Pulmonary artery endothelial cell (primary cell): ENCODE measurements around the gene TTR. TPM values are rescaled to one million over a fixed set of nuclear protein-coding genes. Genes with fewer than 3 reads are reported as not detected.

Experiments used
- total RNA-seq: library from RNA; depleted of rRNA; stranded (reverse); fragments of >200 nt; gene quantifications from 2 replicates; pipeline ENCODE4 v1.2.3, GENCODE V29; 2014

The TTR gene
- total RNA-seq, 1 donor from 2014 or later, result not detected

Other genes with a start within 250 kb of the TTR start
- not detected in 2 replicates for gene DSG4, start 215.1 kb upstream of the TTR start, total RNA-seq
- 0.07 TPM in 2 replicates for gene DSG3, start 144.1 kb upstream of the TTR start, total RNA-seq
- gene DSG2, start 93.7 kb upstream of the TTR start, total RNA-seq, result under 0.01 and 0.07 TPM in 2 replicates
- 9.1 and 12.2 TPM in 2 replicates for gene B4GALT6, start 92.7 kb downstream of the TTR start, total RNA-seq
- gene SLC25A52, start 169.0 kb downstream of the TTR start, total RNA-seq, result 0.32 TPM in 1 of 2 replicates, not detected in the other